HG02938 (cell line): Measurements from ENCODE around the gene LRMDA.
"Not testable (repeated sequence)": the region's sequence is repeated elsewhere in the genome, so short reads cannot be mapped to it uniquely, and the experiment has no call there.

Experiments used
- ATAC-seq: cut with Tn5 transposase; IDR thresholded peaks from one replicate; pipeline ENCODE4 v1.9.1; 2021; ENCODE audit warnings: mild to moderate bottlenecking, moderate library complexity; ENCODE audit not compliant: unreplicated experiment

The LRMDA gene

DNA sequence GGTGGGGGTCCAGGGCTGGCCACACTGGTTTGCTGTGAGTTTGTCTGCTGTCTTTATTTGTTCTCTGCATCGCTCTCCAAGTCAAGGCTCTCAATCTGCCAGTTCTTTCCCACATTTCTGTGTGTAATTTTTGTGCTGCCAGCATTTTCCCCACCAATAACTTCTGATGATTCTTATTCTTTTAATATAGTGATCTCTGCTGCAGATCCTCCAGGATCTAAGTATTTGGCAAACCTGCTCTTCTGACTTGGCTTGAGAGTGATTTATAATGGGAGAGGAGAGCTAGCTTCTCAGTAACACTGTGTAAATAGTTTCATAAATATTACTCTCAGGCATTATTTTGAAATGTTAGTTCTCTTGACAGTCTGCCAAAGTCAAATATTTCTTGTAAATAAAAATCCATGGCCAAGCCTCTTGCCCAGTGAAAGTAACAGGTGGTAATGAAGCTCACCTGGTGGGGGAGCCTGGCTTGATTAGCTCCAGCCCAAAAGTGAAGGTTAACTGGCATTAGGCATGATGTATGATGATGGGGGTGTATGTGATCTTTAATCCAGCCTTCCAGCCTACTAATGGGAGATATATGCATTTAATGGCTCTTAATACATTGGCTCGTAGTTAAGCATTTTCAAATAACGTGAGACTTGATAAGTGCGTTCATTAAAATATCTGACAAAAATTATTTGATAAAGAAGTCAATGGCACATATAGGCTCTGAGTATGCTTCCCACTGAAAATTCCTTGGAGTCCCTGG, 1150.3 kb downstream of the LRMDA start:
- ATAC-seq: no peak

GRCh38 chr10:76582531-76582930, 1151.1 kb downstream of the LRMDA start:
- no peak for ATAC-seq

- no peak for ATAC-seq
Observed at GRCh38 chr10:76583711-76584161, 1152.3 kb downstream of the LRMDA start.

DNA sequence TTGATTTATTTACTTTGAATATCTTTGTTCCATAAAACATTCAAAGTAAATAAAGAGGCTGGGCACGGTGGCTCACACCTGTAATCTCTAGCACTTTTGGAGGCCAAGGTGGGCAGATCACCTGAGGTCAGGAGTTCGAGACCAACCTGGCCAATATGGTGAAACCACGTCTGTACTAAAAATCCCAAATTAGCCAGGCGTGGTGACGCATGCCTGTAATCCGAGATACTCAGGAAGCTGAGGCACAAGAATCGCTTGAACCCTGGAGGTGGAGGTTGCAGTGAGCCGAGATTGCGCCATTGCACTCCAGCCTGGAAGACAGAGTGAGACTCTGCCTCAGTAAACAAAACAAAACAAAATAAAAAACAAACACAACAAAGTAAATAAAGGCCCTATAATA, 1153.0 kb downstream of the LRMDA start:
- ATAC-seq: not testable (repeated sequence)
